ENCODE measurements around the gene KCNMA1. TPM values are rescaled to one million over a fixed set of nuclear protein-coding genes. Genes with fewer than 3 reads are reported as not detected.

The KCNMA1 gene
- total RNA-seq, 1 donor = 106 TPM

DNA sequence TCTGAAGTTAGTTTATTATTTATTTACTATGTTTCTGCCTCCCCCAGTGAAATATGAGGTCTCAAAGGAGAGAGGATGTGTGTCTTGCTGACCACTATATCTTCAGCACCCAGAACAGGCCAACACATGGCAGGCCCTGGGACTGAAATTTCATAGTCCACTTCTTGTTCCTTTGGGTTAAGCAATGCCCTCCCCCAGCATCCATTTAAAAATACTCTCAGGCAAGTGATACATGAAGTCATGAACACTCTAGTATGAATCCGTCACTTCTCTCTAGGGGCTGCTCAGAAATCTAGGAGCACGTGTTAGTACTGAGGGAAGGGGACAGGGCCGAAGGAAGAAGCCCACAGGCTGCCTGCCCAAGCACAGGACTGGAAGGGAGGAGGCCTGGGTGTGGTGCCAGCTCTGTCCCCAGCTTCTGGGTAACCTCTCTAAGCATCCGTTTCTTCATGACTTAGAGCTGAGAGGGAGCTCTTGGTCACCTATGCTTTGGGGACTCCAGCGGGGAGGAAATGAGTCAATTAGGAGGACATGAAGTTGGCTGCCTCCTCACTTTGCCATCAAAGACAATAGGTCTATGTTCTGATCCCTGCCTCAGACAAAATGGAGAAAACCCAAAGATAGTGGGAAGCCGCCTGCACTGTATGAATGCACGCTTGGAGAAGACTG is 119.2 kb downstream of the KCNMA1 start:
- DNase-seq (ENCODE audit: low read depth) = no peak
- TF ChIP-seq, protein P1, sequence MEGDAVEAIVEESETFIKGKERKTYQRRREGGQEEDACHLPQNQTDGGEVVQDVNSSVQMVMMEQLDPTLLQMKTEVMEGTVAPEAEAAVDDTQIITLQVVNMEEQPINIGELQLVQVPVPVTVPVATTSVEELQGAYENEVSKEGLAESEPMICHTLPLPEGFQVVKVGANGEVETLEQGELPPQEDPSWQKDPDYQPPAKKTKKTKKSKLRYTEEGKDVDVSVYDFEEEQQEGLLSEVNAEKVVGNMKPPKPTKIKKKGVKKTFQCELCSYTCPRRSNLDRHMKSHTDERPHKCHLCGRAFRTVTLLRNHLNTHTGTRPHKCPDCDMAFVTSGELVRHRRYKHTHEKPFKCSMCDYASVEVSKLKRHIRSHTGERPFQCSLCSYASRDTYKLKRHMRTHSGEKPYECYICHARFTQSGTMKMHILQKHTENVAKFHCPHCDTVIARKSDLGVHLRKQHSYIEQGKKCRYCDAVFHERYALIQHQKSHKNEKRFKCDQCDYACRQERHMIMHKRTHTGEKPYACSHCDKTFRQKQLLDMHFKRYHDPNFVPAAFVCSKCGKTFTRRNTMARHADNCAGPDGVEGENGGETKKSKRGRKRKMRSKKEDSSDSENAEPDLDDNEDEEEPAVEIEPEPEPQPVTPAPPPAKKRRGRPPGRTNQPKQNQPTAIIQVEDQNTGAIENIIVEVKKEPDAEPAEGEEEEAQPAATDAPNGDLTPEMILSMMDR (IDR thresholded peaks at IDR 0.05; ENCODE audit: insufficient read depth, low read length) = no peak
- H3K4me3 ChIP-seq (ENCODE audit: low read depth, low read length) = no peak overlapping the region

DNA sequence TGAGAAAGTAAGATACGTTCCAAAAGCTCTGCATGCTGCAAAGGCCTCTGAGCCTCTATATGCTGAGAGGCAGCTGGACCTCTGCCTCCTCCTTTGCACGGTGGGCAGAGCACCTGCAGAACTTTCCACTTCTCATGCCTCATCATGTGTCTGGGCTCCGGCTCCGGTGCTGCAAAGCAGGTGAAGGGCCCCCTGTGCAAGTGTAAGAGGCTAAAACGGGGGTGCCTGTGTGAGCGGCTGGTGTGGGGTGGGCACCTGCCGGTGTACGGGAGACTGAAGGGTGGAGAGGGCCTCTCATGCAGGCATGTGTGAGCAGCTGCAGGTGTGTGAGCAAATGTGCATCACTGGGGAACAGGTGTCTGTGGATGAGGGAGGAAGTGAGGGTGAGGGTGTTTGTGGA is 121.0 kb downstream of the KCNMA1 start:
- TF ChIP-seq, protein P1 (IDR thresholded peaks at IDR 0.05; ENCODE audit: insufficient read depth, low read length) = no peak
- DNase-seq (ENCODE audit: low read depth) = no peak
- no peak overlapping the region for H3K4me3 ChIP-seq (ENCODE audit: low read depth, low read length)

DNA sequence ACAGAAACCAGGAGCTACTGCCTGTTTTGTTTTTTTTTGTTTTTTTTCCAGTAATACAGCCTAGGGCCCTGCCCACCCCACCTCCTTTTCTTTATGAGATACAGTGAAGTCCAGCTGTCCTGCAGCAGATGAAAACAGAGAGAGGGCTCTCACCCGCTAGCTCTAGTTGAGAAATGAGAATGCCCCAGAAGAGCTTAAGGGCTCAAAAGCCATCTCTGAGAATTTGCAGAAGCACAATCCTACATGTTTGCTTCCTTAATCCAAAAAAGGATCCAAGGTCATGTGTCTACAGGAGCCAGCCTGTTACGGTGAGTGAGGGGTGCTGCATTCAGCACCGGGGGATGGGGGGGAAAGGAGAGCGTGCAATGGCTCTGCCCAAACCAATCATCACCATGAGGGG is 122.7 kb downstream of the KCNMA1 start:
- no peak overlapping the region for H3K4me3 ChIP-seq (ENCODE audit: low read depth, low read length)
- TF ChIP-seq, protein P1 (IDR thresholded peaks at IDR 0.05; ENCODE audit: insufficient read depth, low read length) = no peak
- no peak for DNase-seq (ENCODE audit: low read depth)

DNA sequence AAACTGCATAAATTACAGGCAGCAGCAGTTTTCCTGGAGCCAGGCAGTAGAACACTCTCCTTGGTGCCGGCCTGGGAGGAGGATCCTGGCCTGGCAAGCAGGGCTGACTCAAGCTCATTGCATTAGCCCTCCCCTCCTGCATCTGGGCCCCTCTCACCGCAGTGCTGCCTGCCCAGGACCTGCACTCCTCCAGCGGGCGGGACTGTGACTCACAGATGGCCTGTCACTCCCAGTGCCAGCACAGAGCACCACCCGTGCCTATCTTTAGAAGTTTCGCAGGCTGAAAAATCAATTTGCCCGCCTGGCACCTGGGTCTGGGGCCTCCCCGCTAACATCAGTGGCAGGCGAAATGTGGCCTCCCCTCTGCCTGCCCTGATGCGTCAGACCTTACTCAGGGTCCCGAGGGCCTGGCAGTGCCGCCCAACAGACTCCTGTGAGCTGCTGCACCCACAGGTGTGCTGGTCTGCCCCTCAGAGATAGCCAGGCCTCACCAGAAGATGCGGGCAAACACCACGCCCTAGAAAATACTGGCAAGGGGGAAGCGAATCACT is 123.8 kb downstream of the KCNMA1 start:
- TF ChIP-seq, protein P1 (IDR thresholded peaks at IDR 0.05; ENCODE audit: insufficient read depth, low read length) = no peak
- H3K4me3 ChIP-seq (ENCODE audit: low read depth, low read length) = no peak overlapping the region

DNA sequence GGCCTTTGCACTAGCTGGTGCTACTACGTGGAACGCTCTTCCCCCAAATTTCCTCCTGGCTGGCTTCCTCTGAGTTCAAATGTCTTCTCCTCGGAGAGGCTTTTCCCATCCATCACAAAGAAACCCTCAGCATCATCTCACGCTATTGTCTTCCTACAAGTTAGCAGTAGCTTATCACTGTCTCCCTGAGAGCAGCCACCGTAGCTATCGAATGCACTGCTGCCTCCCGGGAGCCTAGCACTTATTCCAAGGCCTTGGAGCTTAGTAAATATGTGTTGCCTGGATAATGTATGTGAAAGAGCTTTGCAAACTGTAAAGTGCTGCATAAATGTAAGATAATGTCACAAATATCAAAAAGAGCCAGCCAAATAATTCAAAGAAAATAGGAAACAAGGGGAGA is 124.4 kb downstream of the KCNMA1 start:
- H3K4me3 ChIP-seq (ENCODE audit: low read depth, low read length) = no peak overlapping the region
- TF ChIP-seq, protein P1 (IDR thresholded peaks at IDR 0.05; ENCODE audit: insufficient read depth, low read length) = no peak
- DNase-seq (ENCODE audit: low read depth) = no peak

More for the DNA sequence above, 123.8 kb downstream of the KCNMA1 start:
- peak; percentile 77 for DNase-seq (ENCODE audit: low read depth)

DNA sequence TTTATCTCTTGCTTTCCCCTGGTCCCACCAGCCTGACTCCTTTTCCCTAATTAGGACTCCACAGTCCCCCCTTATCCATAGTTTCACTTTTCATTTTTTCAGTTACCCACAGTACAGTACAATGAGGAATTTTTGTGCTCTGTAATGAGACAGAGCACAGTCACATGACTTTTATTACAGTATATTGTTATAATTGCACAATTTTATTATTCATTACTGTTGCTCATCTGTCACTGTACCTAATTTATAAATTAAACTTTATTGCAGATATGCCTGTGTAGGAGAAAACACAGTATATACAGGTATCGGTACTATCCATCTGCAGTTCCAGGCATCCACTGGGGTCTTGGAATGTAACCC is 125.4 kb downstream of the KCNMA1 start:
- no peak overlapping the region for H3K4me3 ChIP-seq (ENCODE audit: low read depth, low read length)
- DNase-seq (ENCODE audit: low read depth) = no peak
- TF ChIP-seq, protein P1 (IDR thresholded peaks at IDR 0.05; ENCODE audit: insufficient read depth, low read length) = no peak
